Mammary epithelial cell (primary cell): ENCODE results near the gene ABCC1.

Experiments
- EZH2 ChIP-seq: IDR thresholded peaks from 2 replicates; pipeline ENCODE4 v1.6.1; 2012; ENCODE audit warnings: low read length, inconsistent platforms, borderline replicate concordance
- TF ChIP-seq, protein P1 (sequence below), 2 donors: IDR thresholded peaks in 1 of 2; conservative IDR thresholded peaks in 1 of 2; 2 replicates each; pipeline ENCODE4 v1.5.1; 2011 to 2012; ENCODE audit warnings: inconsistent platforms in 2 of 2, low read length in 2 of 2, mild to moderate bottlenecking in 2 of 2, control low read depth in 1 of 2, low read depth in 1 of 2; ENCODE audit not compliant: insufficient read depth in 1 of 2; ENCODE audit errors: extremely low read depth in 1 of 2

DNA sequence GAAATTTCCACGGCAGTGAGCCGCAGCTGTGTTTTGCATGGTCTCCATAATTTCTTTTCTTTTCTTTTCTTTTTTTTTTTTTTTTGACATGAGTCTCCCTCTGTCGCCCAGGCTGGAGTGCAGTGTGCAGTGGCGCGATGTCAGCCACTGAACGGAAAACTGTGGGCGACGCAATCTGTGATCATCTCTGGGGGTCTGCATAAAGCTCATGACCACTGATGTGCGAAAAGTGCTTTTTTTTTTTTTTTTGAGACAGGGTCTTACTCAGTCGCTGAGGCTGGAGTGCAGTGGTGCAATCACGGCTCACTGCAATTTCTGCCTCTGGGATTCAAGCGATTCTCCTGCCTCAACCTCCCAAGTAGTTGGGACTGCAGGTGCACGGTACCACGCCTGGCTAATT is 156.2 kb downstream of the ABCC1 start:
- TF ChIP-seq, protein P1, sequence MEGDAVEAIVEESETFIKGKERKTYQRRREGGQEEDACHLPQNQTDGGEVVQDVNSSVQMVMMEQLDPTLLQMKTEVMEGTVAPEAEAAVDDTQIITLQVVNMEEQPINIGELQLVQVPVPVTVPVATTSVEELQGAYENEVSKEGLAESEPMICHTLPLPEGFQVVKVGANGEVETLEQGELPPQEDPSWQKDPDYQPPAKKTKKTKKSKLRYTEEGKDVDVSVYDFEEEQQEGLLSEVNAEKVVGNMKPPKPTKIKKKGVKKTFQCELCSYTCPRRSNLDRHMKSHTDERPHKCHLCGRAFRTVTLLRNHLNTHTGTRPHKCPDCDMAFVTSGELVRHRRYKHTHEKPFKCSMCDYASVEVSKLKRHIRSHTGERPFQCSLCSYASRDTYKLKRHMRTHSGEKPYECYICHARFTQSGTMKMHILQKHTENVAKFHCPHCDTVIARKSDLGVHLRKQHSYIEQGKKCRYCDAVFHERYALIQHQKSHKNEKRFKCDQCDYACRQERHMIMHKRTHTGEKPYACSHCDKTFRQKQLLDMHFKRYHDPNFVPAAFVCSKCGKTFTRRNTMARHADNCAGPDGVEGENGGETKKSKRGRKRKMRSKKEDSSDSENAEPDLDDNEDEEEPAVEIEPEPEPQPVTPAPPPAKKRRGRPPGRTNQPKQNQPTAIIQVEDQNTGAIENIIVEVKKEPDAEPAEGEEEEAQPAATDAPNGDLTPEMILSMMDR (conservative IDR thresholded peaks at IDR 0.05 in 1 of 2, IDR thresholded peaks at IDR 0.05 in 1 of 2; ENCODE audit: extremely low read depth in 1 of 2, insufficient read depth in 1 of 2, low read depth in 1 of 2, low read length in 2 of 2): no peak
- no peak for TF ChIP-seq EZH2
